Liver (tissue), 9 donors: ENCODE data around the gene STAM2. TPM values are rescaled to one million over a fixed set of nuclear protein-coding genes. Genes with fewer than 3 reads are reported as not detected.

Experiments
- DNase-seq: peaks from one replicate; pipeline ENCODE4 v3.0.0-alpha.2; 2017; ENCODE audit warnings: low spot score
- H3K27ac ChIP-seq, 2 donors: one replicate each; pipeline ENCODE4 v1.7.0; 2013; ENCODE audit warnings: inconsistent platforms in 2 of 2, low read length in 2 of 2, control low read depth in 1 of 2, low read depth in 1 of 2, mild to moderate bottlenecking in 1 of 2
- H3K27me3 ChIP-seq, 4 donors: one replicate each; pipeline versions ENCODE4 v1.6.1 to v1.7.0; 2013; ENCODE audit warnings: low read length in 3 of 4, inconsistent platforms in 1 of 4, mild to moderate bottlenecking in 1 of 4, moderate library complexity in 1 of 4; ENCODE audit not compliant: control insufficient read depth in 4 of 4, insufficient read depth in 4 of 4
- H3K36me3 ChIP-seq, 4 donors: one replicate each; pipeline versions ENCODE4 v1.6.1 to v1.7.0; 2013; ENCODE audit warnings: low read length in 3 of 4, mild to moderate bottlenecking in 3 of 4, low read depth in 1 of 4, moderate library complexity in 1 of 4; ENCODE audit not compliant: control insufficient read depth in 4 of 4, insufficient read depth in 3 of 4
- H3K4me1 ChIP-seq, 4 donors: one replicate each; pipeline versions ENCODE4 v1.6.1 to v1.7.0; 2013; ENCODE audit warnings: low read length in 3 of 4, mild to moderate bottlenecking in 3 of 4, moderate library complexity in 1 of 4; ENCODE audit not compliant: control insufficient read depth in 4 of 4, insufficient read depth in 4 of 4
- H3K4me3 ChIP-seq, 3 donors: one replicate each; pipeline versions ENCODE4 v1.6.1 to v1.7.0; 2013; ENCODE audit warnings: low read length in 3 of 3, control low read depth in 1 of 3, low read depth in 1 of 3, mild to moderate bottlenecking in 1 of 3
- H3K9ac ChIP-seq, 2 donors: one replicate each; pipeline ENCODE4 v1.7.0; 2013; ENCODE audit warnings: low read length in 2 of 2, mild to moderate bottlenecking in 2 of 2, moderate library complexity in 2 of 2, control low read depth in 1 of 2, low read depth in 1 of 2
- H3K9me3 ChIP-seq, 4 donors: one replicate each; pipeline versions ENCODE4 v1.6.1 to v1.7.0; 2013; ENCODE audit warnings: low read length in 3 of 4; ENCODE audit not compliant: control insufficient read depth in 4 of 4
- FOXA1 ChIP-seq: IDR thresholded peaks from 2 replicates; pipeline ENCODE4 v1.6.1; 2016; ENCODE audit warnings: antibody characterized with exemption
- FOXA2 ChIP-seq: IDR thresholded peaks from 2 replicates; pipeline ENCODE4 v1.6.1; 2016; ENCODE audit warnings: antibody characterized with exemption
- GABPA ChIP-seq, 2 donors: IDR thresholded peaks in 1 of 2; conservative IDR thresholded peaks in 1 of 2; 2 replicates each; pipeline ENCODE4 v1.6.1; 2016; ENCODE audit warnings: antibody characterized with exemption in 2 of 2, mild to moderate bottlenecking in 1 of 2, moderate library complexity in 1 of 2
- HNF4A ChIP-seq, 2 donors: conservative IDR thresholded peaks; 2 replicates each; pipeline ENCODE4 v1.6.1; 2016; ENCODE audit warnings: antibody characterized with exemption in 2 of 2, mild to moderate bottlenecking in 2 of 2
- HNF4G ChIP-seq: IDR thresholded peaks from 2 replicates; pipeline ENCODE4 v1.6.1; 2016; ENCODE audit warnings: antibody characterized with exemption
- JUND ChIP-seq, 2 donors: IDR thresholded peaks; 2 replicates each; pipeline ENCODE4 v1.6.1; 2016; ENCODE audit warnings: antibody characterized with exemption in 2 of 2
- NR2F2 ChIP-seq: IDR thresholded peaks from 2 replicates; pipeline ENCODE4 v1.6.1; 2016; ENCODE audit warnings: antibody characterized with exemption
- RAD21 ChIP-seq, 2 donors: IDR thresholded peaks; 2 replicates each; pipeline ENCODE4 v1.6.1; 2016; ENCODE audit warnings: antibody characterized with exemption in 2 of 2, mild to moderate bottlenecking in 2 of 2
- RXRA ChIP-seq, 2 donors: IDR thresholded peaks; 2 replicates each; pipeline ENCODE4 v1.6.1; 2017 to 2018; ENCODE audit warnings: antibody characterized with exemption in 2 of 2, mild to moderate bottlenecking in 1 of 2
- SP1 ChIP-seq: IDR thresholded peaks from 2 replicates; pipeline ENCODE4 v1.6.1; 2018; ENCODE audit warnings: antibody characterized with exemption, mild to moderate bottlenecking
- TAF1 ChIP-seq: conservative IDR thresholded peaks from 2 replicates; pipeline ENCODE4 v1.6.1; 2016; ENCODE audit warnings: antibody characterized with exemption, mild to moderate bottlenecking
- YY1 ChIP-seq: IDR thresholded peaks from 2 replicates; pipeline ENCODE4 v1.6.1; 2016; ENCODE audit warnings: antibody characterized with exemption, mild to moderate bottlenecking
- WGBS: extraction: QIAGEN DNeasy Blood & Tissue Kit; methylation state at CpG from one replicate; pipeline ENCODE4 v1.1.7; 2013; 5-methylcytosine and 5-hydroxymethylcytosine counted together
- polyA plus RNA-seq, 2 donors: library from polyadenylated mRNA; stranded (reverse) in 1 of 2; unstranded in 1 of 2; fragments of 200-250 nt in 1 of 2; fragments of >200 nt in 1 of 2; fragmentation: Nextera tagmentation in 1 of 2; extraction: Ambion mirVana in 1 of 2; gene quantifications; one replicate each; pipeline versions ENCODE4 v1.2.1 to v1.2.3, GENCODE V29; 2013 to 2015
- total RNA-seq, 2 donors: library from RNA; depleted of rRNA; stranded (reverse); fragments of >200 nt; gene quantifications; one replicate each; pipeline ENCODE4 v1.2.3, GENCODE V29; 2014
- TF ChIP-seq, protein P1 (sequence below): IDR thresholded peaks from 2 replicates; pipeline ENCODE4 v1.6.1; 2016; ENCODE audit warnings: antibody characterized with exemption
- TF ChIP-seq, protein P2 (sequence below): fragments of 150-350 bp; IDR thresholded peaks from 2 replicates; pipeline ENCODE4 v1.5.1; 2017; ENCODE audit warnings: improper control_type of control experiment, low read depth, low read length; ENCODE audit not compliant: missing input control
- TF ChIP-seq, protein P3 (sequence below): IDR thresholded peaks from 2 replicates; pipeline ENCODE4 v1.6.1; 2016; ENCODE audit warnings: antibody characterized with exemption
- TF ChIP-seq, protein P4 (sequence below): IDR thresholded peaks from 2 replicates; pipeline ENCODE4 v1.6.1; 2016; ENCODE audit warnings: antibody characterized with exemption, mild to moderate bottlenecking
- TF ChIP-seq, protein P5 (sequence below): IDR thresholded peaks from 2 replicates; pipeline ENCODE4 v1.6.1; 2016; ENCODE audit warnings: antibody characterized with exemption
- donor health status: healthy.
- donor health status: healthy.
- donor health status: healthy.
- donor health status: healthy.
- donor health status: healthy.

Gene STAM2
- total and polyA plus RNA-seq, 4 donors, result 4.0 to 18.0 (median 7.2) TPM

DNA sequence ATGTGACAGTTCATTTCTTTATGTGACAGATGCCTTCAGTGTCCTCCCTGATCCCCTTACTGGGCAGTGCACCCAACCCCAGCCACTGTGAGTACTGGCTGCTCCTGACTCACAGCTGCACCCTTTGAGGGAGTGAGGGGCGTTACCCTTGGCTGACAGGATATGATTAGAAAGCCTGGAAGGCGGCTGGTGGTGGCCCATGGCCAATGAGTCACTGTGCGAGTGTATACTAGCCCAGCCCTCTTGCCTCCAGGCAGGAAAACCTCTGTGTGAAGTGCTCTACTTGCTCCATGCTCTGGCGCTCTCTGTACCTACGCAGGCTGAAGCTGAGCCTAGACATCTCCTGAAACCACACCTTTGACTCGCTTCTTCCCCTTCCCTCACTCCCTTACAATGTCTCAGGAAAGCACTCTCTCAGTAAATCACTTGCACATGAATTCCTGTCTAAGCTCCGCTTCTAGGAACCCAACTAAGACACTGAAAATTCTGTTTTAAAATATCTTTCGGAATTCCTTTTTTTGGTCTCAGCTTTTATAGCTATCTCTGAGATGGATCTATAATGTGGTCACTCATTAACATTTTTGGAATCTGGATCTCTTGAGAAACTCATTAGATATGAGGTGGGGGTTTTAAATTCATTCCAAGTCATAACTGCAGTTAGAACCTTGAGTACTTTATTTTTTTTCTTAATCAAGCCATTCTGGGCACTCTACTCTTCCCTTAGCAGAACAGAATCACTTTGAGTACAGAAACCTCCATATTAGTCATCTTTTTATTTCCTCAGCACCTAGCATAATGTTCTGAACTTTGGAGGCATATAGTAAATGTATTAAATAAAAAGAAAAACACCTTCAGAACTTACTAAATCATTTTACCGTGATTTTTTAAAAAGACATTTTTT is 25.3 kb upstream of the STAM2 start:
- TF ChIP-seq, protein P1, sequence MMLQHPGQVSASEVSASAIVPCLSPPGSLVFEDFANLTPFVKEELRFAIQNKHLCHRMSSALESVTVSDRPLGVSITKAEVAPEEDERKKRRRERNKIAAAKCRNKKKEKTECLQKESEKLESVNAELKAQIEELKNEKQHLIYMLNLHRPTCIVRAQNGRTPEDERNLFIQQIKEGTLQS, result no peak
- no peak for TF ChIP-seq HNF4G
- TF ChIP-seq GABPA (IDR thresholded peaks at IDR 0.05 in 1 of 2, conservative IDR thresholded peaks at IDR 0.05 in 1 of 2), result no peak
- TF ChIP-seq RAD21 (IDR thresholded peaks at IDR 0.05), result no peak
- TF ChIP-seq, protein P2, sequence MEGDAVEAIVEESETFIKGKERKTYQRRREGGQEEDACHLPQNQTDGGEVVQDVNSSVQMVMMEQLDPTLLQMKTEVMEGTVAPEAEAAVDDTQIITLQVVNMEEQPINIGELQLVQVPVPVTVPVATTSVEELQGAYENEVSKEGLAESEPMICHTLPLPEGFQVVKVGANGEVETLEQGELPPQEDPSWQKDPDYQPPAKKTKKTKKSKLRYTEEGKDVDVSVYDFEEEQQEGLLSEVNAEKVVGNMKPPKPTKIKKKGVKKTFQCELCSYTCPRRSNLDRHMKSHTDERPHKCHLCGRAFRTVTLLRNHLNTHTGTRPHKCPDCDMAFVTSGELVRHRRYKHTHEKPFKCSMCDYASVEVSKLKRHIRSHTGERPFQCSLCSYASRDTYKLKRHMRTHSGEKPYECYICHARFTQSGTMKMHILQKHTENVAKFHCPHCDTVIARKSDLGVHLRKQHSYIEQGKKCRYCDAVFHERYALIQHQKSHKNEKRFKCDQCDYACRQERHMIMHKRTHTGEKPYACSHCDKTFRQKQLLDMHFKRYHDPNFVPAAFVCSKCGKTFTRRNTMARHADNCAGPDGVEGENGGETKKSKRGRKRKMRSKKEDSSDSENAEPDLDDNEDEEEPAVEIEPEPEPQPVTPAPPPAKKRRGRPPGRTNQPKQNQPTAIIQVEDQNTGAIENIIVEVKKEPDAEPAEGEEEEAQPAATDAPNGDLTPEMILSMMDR, result no peak
- no peak for TF ChIP-seq RXRA (IDR thresholded peaks at IDR 0.05)
- no peak for TF ChIP-seq TAF1
- TF ChIP-seq, protein P3, sequence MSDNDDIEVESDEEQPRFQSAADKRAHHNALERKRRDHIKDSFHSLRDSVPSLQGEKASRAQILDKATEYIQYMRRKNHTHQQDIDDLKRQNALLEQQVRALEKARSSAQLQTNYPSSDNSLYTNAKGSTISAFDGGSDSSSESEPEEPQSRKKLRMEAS, result no peak
- H3K9ac ChIP-seq, result no peak overlapping the region
- H3K4me3 ChIP-seq, result no peak overlapping the region
- H3K4me1 ChIP-seq, result no peaks in the 10 kb centered on the region
- no peak for DNase-seq
- H3K9me3 ChIP-seq, result no peaks in the 10 kb centered on the region
- H3K27ac ChIP-seq, result no peak overlapping the region
- no peaks in the 10 kb centered on the region for H3K27me3 ChIP-seq
- 66% methylated on average over 9 of the region's 9 CpGs for WGBS
- H3K36me3 ChIP-seq, result no peaks in the 10 kb centered on the region

DNA sequence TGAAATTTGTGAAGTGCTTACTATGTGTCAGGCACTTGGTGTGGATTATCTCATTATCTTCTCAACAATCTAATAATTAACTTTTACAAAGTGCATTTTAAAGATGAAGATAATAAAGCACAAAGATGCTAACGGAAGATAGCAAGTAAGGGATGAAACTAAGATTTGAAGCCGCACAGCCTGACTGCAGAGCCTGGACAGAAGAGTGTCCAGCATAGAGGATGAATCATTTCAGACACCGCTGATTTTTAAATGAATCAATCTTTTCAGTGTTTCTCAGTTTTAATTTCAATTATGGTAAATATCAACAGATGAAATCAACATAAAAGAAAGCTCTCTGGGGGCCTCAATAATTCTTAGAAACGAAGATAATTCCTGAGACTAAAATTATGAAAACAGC is 24.5 kb upstream of the STAM2 start:
- WGBS, result 89% methylated on average over 4 of the region's 4 CpGs
- no peak overlapping the region for H3K27ac ChIP-seq

More for the DNA sequence above, 24.5 kb upstream of the STAM2 start:
- Histone ChIP-seq H3K4me3 (no peak overlapping the region), H3K9me3 (no peaks in the 10 kb centered on the region), H3K36me3 (no peaks in the 10 kb centered on the region), H3K9ac (no peak overlapping the region), H3K4me1 (no peaks in the 10 kb centered on the region), H3K27me3 (no peaks in the 10 kb centered on the region)
- no peak for DNase-seq
- TF ChIP-seq RAD21 (IDR thresholded peaks at IDR 0.05) (no peak), JUND (IDR thresholded peaks at IDR 0.05) (no peak), HNF4A (conservative IDR thresholded peaks at IDR 0.05) (no peak), NR2F2 (no peak), SP1 (no peak), YY1 (no peak), FOXA2 (no peak), TAF1 (no peak), RXRA (IDR thresholded peaks at IDR 0.05) (no peak), FOXA1 (no peak), HNF4G (no peak)
- TF ChIP-seq, protein P4, sequence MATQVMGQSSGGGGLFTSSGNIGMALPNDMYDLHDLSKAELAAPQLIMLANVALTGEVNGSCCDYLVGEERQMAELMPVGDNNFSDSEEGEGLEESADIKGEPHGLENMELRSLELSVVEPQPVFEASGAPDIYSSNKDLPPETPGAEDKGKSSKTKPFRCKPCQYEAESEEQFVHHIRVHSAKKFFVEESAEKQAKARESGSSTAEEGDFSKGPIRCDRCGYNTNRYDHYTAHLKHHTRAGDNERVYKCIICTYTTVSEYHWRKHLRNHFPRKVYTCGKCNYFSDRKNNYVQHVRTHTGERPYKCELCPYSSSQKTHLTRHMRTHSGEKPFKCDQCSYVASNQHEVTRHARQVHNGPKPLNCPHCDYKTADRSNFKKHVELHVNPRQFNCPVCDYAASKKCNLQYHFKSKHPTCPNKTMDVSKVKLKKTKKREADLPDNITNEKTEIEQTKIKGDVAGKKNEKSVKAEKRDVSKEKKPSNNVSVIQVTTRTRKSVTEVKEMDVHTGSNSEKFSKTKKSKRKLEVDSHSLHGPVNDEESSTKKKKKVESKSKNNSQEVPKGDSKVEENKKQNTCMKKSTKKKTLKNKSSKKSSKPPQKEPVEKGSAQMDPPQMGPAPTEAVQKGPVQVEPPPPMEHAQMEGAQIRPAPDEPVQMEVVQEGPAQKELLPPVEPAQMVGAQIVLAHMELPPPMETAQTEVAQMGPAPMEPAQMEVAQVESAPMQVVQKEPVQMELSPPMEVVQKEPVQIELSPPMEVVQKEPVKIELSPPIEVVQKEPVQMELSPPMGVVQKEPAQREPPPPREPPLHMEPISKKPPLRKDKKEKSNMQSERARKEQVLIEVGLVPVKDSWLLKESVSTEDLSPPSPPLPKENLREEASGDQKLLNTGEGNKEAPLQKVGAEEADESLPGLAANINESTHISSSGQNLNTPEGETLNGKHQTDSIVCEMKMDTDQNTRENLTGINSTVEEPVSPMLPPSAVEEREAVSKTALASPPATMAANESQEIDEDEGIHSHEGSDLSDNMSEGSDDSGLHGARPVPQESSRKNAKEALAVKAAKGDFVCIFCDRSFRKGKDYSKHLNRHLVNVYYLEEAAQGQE, result no peak
- TF ChIP-seq, protein P1, result no peak
- TF ChIP-seq, protein P2, result no peak
- TF ChIP-seq, protein P3, result no peak
- TF ChIP-seq, protein P5, sequence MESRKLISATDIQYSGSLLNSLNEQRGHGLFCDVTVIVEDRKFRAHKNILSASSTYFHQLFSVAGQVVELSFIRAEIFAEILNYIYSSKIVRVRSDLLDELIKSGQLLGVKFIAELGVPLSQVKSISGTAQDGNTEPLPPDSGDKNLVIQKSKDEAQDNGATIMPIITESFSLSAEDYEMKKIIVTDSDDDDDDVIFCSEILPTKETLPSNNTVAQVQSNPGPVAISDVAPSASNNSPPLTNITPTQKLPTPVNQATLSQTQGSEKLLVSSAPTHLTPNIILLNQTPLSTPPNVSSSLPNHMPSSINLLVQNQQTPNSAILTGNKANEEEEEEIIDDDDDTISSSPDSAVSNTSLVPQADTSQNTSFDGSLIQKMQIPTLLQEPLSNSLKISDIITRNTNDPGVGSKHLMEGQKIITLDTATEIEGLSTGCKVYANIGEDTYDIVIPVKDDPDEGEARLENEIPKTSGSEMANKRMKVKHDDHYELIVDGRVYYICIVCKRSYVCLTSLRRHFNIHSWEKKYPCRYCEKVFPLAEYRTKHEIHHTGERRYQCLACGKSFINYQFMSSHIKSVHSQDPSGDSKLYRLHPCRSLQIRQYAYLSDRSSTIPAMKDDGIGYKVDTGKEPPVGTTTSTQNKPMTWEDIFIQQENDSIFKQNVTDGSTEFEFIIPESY, result no peak
